Dermis blood vessel endothelial cell (primary cell): ENCODE data around the gene NEURL1B. TPM values are rescaled to one million over a fixed set of nuclear protein-coding genes. Genes with fewer than 3 reads are reported as not detected.

Source experiments
- DNase-seq: peaks from one replicate; pipeline ENCODE4 v3.0.0; 2010
- total RNA-seq: library from RNA; depleted of rRNA; stranded (reverse); fragments of >200 nt; gene quantifications from 2 replicates; pipeline ENCODE4 v1.2.3, GENCODE V29; 2014

The NEURL1B gene
- total RNA-seq, 1 donor from 2014 or later, result 26.0 TPM

DNA sequence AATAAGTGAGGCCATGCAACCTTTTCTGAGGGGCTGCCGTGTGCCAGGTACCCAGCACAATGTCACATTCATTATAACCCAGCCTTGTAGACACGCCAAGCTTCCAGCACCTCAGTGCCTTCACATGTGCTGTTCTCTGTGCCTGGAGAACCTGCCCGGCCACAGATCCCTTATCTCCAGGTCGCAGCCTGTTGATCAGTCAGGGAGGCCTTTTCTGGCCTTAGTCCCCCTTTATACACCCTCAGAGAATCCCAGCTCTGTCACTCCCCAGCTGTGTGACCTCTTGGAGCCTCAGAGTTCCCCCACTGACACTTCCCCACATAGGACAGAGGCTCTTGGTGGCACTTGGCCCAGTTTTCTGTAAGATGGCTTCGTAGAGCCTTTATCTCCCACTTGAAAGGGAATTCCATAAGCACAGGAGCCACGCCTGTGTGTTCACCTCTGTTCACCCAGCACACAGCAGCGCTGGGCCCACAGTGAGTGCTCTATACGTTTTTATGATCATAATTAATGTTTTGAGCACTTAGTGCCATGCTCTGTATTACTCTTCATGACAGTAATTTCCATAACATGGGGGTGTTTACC is 38.7 kb downstream of the NEURL1B start:
- no peak for DNase-seq

DNA sequence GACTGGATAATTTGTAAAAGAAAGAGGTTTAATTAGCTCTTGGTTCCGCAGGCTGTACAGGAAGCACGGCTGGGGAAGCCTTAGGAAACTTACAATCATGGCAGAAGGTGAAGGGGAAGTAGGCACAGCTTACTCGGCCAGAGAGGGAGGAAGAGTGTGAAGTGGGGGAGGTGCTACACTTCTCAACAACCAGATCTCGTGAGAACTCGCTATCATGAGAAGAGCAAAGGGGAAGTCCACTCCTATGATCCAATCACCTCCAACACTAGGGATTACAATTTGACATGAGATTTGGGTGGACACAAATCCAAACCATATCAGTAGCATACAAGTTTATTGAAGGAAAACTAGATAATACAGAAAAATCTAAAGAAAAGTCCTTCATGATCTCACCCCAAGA is 39.9 kb downstream of the NEURL1B start:
- DNase-seq, result peak; percentile 19

DNA sequence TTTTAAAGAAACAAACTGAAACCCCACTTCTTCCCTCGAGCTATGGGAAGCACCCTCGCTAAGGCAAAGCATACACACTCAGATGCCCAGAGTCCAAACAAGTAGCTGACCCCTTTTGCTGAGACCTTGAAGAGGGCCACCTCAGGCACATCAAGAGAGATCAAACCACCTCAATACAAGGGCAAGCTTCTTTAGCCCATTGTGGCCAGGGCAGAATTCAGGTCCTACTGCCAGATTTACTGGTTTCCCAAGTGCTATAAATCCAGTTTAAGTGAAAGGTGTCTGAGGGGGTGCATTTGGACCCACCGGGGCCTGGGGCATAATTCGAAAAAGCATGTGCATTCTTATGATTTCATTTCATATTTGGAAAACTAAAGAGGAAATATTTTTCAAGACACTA is 40.4 kb downstream of the NEURL1B start:
- DNase-seq, result no peak

GRCh38 chr5:172683264-172683644 is 42.2 kb downstream of the NEURL1B start:
- no peak for DNase-seq

- no peak for DNase-seq
These were observed 42.8 kb downstream of the NEURL1B start for GRCh38 chr5:172683645-172684471.

DNA sequence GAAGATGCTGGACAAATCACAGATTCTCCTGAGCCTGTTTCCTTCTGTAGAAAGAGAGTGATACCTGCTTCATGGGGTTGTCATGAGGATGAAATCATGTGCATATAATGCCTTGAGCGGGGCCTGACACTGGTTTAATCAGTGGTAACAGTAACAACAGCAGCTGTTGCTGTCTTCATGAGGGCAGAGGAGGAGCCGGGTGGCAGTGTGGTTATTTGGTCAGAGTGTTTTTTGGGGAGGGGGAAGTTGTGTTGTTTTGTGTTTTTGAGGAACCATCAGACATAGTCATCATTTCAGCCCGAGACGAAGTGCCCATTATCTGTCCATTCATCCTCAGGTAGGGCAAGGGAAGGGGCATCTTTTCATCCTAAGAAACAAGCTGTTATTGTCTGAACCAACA is 44.0 kb downstream of the NEURL1B start:
- no peak for DNase-seq

DNA sequence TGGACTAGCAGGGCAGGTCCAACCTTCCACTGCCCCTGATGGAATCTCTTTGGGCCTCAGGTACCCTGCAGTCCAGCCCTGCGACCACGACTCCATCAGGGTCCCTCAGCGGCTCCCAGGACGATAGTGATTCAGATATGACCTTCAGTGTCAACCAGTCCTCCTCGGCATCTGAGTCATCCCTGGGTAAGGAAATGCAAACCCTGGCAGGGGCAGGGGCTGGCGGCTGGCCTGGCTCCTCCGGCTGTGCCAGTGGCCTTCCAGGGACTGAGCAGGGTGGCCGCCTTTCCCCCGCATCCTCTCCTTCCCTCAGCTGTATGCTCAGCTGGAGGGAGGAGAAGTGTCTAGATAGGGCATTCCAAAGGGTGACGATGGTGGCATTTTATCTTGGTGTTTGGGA is 45.0 kb downstream of the NEURL1B start:
- DNase-seq, result peak; percentile 23

GRCh38 chr5:172686539-172687390 is 45.7 kb downstream of the NEURL1B start:
- DNase-seq, result no peak

GRCh38 chr5:172687940-172688339 is 46.9 kb downstream of the NEURL1B start:
- DNase-seq, result no peak

DNA sequence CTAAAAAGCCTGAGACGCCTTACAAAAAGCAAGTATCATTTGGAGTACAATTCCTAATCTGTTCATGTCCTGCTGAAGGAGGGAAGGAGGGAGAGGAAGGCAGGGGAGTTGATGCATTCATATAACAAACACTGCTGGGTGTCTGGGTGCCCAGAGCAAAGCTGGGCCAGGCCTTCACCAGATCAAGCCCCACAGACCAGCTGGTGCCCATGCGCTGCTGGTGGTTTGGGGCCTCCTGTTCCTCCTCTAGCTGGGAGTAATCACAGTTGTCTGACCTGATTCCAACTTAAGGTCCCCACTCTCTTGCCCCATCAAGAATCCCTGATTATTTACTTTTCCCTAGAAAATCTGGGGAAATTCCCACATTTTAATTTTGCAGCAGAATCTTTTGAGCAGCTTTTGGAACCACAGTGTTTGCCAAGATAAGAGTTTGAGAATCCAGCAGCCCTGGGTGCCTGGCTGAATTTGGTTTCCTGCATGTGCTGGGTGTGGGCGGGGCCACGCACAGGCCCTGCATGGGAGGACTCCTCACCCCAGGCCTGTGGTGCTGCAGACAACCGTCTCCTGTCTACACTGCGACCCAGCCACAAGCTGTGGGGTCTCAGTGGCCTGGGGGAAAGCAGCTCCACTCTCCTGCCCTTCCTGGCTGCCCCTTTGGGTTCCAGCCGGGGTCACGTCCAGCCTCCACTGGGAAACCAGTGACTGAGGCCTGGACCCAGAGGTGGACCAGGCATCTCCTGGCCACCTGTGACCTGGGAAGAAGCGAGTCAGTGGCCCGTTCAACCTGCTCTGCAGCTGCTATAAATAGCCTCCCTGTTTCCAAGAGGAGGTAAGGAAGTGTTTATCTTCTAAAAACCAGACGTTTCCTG is 47.5 kb downstream of the NEURL1B start:
- peak; percentile 41 for DNase-seq

GRCh38 chr5:172689218-172689572 is 48.1 kb downstream of the NEURL1B start:
- DNase-seq, result no peak

GRCh38 chr5:172689801-172690200 is 48.7 kb downstream of the NEURL1B start:
- DNase-seq, result no peak

- DNase-seq, result no peak
These were observed 49.4 kb downstream of the NEURL1B start for GRCh38 chr5:172690258-172691075.

- DNase-seq, result no peak
These were observed 50.8 kb downstream of the NEURL1B start for GRCh38 chr5:172691886-172692285.

DNA sequence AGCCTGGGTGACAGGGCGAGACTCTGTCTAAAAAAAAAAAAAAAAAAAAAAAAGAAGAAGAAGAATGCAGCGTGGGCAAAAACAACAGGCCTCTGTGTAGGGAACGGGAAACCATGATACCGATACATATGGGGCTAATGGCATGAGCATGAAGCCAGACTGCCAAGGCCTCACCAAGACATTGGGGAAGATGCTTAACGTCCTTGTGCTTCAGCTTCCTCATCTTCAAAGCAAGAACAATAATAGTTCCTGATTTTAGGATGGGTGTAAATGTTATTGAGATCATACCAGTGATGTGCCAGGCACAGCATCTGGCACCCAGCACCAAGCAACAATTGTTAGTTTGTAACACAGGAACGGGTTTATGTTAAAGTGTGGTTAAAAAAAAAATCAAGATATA is 51.4 kb downstream of the NEURL1B start:
- DNase-seq, result no peak

DNA sequence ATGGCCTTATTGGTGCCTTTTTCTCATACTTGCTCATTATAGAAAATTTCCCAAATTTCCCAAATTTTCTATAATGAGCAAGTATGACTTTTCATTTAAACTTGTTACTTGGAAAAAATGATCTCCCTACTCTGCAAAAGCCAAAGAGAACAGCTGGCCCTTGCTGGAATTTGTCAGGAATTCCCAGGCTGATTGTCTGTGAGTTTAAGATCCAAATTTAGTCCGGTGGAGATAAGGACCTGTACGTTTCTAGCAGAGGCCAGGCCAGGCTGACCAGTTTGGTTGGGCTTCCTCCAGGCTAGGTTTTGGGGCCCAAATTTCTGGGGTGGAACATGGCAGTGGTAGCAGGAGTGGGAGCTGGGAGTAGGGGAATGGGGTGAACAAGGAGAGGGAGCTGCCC is 51.9 kb downstream of the NEURL1B start:
- no peak for DNase-seq

DNA sequence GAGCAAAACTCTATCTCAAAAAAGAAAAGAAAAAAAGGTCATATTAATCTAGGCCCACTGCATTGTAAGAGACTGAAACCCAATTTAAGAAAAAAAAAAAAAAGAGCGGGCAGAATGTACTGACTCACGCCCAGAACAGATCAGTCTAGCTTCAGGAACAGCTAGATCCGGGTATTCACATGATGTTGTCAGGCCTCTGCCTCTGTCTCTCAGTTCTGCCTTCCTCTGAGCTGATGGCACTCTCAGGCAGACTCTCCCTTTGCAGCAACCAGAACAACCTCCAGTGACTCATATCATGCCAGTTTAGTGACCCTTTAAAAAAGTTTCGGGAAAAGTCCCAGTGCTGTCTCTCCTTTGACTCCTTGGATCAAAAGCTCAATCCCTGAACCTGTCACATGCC is 53.0 kb downstream of the NEURL1B start:
- DNase-seq, result no peak

- no peak for DNase-seq
These were observed 53.5 kb downstream of the NEURL1B start for GRCh38 chr5:172694541-172694940.

DNA sequence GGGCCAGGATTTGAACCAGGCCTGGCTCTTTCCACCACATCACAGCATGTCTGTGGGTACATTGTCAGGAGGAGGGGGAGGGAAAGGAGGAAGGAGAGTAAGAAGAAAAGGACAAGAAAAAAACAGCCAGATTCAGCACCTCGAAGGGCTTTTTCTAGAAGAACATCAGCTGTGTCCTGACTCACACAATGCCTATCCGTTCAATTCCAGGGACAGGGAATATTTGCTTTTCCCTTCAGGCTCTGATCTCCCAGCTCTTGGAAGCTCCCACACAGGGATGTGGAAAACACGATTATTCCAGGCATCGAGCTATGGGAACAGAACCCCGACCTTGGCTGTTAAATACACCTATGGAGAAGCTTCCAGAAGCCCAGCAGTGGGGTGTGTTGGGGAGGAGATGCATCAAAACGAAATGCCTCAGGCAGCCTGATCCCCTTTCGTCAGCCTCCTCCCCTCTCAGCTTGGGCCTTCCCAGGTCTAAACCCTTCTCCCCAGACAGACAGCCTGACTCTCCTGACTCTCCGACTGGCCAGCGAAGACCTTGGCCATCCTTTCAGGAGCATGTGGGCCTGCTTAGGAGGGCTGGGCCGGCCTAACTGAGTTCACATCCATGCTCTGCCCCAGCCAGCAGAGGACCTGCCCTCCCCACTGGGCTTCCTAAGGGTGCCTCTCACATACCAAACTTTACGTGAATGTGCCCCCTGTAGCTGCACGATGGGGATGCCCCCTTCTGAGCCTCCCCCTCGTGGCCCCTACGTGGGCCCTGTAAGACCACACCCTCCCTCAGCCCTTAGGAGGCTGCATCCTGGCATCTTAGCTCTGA is 54.4 kb downstream of the NEURL1B start:
- DNase-seq, result no peak

DNA sequence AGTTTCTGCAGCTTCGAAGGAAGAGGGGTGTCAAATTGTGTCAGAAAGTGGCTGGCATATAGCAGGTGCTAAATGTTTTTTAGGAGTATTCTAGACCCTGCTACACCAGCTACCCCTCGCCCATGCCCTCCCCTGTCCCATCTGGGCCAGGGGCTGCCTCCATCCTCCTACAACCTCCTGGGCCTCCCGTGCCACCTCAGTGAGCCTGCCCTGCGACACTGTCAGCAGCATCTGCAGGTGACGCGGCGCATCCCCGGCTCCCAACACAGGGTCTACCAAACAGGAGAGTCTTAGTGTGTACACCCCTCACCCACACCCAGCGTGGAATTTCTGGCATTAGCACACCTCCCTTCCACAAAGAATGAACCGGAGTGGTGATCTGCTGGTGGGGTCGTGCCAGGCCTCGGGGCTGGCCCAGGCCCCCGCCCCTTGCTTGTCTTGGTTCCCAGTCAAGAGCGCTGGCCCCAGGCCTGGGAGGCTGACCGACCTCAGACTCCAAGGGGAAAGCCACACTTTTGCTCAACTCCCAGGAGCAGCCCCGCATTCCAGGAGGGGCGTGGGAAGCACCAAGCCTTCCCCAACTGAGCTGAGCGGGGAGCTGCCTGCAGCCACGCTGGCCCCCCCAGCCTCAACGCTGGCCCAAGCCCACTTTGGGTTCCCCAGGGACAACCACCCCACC is 55.2 kb downstream of the NEURL1B start:
- DNase-seq, result no peak
